KG1 (cell line): ENCODE results near the gene ZNF516.

ENCODE experiments used
- DNase-seq: peaks from one replicate; lab custom pipeline; 2025; lab: John Stamatoyannopoulos, UW

Gene ZNF516

DNA sequence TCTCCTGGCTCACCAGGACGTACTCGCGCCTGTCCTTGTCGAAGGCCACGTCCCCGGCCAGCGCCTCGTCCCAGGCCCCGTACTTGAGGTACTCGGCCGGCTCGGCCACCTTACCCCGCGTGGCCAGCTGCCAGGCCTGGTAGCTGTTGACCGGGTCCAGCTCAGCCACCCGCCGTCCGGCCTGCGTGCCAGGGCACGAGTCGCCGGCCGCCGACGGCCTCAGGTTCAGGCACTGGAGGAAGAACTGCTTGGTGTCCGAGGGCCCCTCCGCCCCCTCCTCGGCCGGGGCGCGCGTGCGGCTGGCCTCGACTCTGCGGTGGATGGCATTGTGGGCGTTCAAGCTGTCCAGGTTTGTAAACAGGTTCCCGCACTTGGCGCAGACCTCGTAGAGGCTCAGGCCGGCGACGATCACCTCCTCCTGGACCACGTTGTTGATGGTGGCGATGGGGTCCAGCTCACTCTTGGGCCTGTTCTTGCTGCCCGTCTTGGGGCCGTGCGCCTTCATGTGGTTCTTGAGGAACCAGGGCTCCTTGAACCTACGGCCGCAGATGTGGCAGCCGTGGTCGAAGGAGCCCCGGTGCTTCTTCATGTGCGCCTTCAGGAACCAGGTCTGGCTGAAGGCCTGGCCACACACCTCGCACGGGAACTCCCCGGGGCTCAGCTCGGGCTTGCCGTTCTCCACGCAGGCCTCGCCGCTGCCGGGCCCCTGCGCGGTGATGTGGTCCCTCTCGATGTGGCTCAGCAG, 53.2 kb downstream of the ZNF516 start:
- no peak for DNase-seq

DNA sequence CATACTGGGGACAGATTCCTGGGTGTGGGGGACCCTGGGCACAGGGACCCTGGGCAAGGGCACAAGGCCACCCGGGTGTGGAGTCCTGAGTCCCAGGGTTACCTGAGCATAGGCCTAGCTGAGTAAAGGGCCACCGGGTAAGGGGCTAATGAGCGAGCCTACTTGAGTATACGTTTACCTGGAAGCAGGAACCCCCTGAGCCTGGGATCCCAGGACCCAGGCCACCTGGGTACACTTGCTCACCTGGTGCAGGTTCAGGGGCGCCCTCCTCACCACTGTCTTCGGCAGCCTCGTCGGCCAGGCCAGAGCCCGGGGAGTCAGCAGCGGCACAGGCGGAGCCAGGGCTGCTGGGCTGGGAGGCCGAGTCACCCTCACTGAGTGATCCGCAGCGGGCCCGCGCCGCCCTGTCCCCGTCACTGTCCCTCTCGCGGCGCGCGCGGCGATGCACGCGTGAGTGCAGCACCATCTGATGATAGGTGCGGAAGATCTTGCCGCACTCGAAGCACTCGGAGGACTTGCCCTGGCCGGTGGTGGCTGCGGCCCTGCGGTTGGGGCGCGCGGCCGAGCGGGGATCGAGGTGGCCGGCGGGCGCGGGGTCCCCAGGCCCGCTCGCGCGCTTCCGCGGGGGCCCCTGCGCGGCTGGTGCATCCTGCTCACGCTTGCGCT, 53.9 kb downstream of the ZNF516 start:
- no peak for DNase-seq

DNA sequence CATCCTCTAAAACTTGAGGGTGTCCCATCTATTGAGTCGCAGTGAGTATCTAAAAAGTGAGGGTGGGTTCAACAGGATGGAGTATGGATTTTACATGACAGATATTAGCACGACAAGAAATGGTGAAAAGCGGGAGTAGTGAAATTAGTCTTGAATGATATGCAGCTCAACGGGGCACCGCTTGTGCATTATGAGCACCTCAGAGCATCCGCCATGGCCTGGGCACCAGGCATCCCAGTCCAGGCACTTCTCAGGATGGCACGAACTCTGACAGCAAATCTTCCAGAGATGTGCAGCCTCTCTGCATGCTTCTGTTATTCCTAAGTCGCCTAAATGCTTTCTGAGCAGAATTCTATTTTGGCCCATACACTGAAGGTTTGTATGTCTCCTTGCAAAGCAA, 57.1 kb downstream of the ZNF516 start:
- DNase-seq: no peak

DNA sequence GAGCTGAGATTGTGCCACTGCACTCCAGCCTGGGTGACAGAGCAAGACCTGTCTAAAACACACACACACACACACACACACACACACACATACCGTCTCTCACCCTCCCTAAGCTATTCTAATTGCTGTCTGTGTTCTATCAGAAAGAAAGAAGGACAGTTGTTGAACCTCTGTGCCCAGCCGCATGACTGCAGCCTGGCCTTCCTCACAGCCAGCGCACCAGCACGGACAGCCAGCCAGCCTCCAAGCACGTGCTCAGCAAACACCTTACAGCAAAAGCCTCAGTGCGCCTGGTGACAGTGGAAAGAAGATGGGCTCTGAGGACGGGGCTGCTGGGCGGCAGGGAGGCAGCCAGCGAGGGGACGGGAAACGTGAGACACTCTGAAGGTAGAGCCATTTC, 58.0 kb downstream of the ZNF516 start:
- no peak for DNase-seq

DNA sequence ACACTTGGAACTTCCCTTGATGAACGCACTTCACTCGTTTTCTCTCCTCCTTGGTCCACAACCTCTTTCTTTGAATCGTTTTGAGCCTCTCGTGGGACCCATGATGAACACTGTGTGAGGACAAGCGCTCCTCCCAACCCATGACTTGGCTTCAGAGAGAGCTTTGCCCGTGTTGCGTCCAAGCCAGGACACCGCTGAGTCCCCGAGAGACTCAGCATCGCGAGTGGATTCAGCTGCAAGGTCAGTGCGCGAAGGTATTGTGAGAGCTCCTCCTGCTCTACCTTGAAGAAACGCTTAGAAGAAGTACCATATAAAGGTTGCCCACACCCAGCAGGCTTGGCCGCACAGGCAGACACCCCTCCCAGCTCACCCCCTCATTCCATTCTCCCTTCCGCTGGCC, 58.7 kb downstream of the ZNF516 start:
- no peak for DNase-seq

DNA sequence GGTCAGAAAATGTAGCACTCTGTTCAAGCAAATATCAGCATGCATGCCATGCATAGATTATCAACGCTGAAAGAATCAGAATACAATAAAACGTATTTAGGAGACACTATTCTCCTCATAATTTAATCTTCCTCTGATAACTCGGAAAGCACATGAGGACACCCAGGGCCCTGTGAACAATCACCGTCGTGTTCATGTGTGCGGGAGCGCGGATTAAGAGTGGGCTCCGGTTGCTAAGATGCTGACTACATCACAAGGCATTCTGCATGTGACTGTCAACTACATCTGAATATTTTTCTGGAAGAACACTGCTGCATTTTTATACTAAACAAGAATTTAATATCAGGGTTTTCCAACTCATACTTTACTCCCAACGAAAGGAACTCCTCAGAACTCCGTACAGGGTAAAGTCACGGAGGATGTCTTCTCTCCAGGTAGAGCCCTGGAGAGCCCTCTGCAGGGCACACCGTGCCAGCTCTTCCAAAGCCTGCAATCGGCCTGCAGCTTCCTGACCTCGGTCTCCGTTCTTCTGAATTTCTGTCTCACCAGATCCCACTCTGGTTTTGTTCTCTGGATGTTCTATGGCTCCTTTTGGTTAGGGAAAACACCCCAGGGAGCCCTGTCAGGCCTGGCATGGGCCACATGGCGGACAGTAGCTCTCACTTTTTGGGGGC, 59.6 kb downstream of the ZNF516 start:
- DNase-seq: no peak

DNA sequence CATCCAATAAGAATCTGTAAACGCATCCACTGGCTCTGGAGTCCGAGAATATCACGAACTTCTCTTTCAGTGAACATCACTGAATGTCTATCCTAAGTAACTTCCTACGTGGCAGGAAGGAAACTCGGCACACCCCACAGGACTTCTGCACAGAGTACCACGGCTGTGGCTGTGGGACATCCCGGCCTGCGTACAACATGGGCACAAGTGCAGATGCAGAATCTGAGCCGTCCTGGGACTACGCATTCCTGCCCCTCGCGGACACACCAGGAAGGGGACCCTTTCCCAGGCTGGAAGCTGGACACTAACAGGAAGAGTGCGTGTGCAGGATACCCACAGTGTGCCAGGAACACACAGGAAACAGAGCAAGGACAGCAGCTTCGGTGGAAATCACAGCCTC, 60.6 kb downstream of the ZNF516 start:
- DNase-seq: no peak

DNA sequence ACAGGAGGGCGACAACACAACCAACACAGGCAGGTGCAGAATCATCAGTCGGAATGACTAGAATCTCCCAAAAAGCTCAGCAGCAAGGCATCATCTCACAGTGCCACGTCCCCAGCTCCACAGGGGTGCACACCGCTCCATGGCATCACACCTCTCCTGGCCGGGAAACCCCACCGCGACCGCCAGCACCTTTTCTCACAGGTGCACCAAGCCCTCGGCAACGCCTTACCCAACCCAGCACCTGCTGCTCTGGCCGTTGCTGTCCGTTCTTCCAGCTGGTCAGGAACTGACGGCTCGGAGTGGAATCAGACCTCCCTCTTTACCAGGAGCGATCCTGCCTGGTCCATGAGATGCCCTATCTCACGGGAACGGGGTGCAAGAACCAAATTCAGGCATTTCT, 61.3 kb downstream of the ZNF516 start:
- DNase-seq: no peak

DNA sequence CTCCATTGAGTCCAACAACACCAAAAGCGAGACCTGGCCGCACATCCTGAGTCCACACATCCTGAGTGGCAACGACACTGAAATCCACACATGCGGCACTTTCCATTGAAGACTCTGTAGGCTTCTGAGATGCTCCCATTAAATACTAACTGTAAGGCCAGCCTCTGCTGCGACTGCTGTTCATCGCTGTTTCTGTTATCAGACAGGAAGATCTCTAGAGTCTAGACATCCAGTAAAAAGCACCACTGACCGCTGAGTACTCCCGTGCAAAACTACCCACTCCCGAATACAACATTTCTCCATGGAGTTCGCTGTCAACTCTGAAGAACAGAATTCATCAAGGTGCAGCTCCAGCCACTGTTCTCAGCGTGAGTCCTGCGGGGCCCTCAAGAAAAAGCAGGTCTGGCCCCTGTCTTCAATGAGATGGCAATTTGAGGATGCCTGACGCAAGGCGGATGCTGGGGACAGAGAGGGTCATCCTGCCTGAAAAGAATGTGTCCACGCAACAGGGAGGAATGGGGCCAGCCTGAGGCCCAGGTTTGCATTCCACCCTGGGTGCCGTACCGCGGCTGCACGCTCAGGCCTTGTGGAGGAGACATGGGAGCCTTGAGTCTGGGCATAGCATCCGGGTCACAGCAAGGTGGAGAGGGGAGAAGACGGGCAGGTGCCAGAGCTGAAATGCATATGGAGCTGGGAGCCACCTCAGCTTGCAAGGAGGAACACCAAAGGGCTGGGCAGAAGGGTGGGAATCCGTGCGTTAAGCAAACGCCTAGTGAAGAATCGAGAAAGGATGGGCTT, 61.9 kb downstream of the ZNF516 start:
- DNase-seq: no peak

DNA sequence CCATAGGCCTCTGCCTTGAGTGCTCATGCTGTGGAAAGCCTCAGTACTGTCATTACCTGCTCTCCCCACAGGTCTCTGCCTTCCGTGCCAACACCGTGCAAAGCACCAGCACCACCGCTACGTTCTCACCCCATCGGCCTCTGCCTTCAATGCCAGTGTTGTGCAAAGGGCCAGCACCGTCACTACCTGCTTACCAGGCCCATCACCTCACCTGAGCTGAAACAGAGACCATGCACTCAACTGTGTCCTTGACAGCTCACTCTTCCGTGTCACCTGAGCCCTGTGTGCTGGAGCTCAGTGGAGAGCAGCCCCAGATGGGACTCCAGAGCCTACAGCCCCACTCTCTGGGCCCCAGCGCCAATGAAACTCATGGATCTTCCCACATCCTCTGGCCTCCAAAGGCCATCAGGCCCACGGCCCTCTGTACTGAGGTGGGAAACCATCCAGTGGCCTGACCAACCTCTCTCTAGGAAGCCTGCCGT, 62.7 kb downstream of the ZNF516 start:
- DNase-seq: no peak

DNA sequence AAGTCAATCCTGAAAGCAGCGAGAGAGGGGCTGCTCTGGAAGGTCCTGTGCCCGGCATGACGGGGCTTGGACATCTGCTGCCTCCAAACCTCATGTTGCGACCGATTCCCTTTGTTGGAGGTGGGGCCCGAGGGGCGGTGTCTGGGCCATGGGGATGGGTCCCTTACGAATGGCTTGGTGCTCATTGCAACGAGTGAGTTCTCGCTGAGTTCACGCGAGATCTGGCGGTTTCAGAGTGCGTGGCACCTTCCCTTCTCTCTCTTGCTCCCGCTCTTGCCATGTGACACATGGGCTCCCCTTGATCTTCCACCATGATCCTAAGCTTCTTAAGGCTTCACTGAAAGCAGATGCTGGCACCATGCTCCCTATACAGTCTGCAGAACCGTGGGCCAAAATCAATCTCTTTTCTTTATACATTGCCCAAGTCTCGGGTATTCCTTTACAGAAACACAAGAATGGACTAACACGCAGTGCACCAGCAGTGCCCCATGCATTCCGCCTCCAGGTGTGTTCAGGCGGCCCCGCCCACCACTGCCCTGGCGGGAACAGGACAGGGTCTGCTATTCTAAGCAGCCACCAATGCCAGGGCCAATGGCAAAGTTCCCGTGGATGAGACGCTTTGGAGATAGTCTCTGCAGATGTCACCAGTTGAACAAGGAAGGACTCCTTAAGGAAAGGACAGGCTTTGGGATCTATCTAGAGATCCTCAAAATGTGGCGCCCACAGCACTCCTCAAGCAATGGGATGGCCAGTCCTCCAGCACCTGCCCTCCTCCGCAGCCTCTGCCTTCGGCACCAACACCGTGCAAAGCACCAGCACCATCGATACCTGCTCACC, 63.4 kb downstream of the ZNF516 start:
- DNase-seq: no peak

DNA sequence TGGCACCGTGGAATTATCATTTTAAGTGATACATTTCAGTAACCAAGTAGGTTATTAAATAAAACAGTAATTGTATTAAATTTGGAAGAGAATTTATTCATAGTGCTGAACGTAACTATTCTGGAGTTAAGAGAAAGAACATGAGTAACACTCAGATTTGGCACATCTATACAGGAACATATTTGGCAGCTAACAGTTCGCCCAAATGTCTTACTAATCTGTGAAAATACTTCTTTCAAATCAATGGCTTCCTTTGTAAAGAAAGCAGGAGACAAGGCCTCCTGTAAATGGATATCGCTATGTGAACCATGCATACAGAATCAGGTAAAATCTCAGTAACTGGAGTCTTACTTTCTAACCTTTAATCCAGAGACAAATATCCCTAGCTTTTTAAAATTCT, 64.4 kb downstream of the ZNF516 start:
- no peak for DNase-seq

DNA sequence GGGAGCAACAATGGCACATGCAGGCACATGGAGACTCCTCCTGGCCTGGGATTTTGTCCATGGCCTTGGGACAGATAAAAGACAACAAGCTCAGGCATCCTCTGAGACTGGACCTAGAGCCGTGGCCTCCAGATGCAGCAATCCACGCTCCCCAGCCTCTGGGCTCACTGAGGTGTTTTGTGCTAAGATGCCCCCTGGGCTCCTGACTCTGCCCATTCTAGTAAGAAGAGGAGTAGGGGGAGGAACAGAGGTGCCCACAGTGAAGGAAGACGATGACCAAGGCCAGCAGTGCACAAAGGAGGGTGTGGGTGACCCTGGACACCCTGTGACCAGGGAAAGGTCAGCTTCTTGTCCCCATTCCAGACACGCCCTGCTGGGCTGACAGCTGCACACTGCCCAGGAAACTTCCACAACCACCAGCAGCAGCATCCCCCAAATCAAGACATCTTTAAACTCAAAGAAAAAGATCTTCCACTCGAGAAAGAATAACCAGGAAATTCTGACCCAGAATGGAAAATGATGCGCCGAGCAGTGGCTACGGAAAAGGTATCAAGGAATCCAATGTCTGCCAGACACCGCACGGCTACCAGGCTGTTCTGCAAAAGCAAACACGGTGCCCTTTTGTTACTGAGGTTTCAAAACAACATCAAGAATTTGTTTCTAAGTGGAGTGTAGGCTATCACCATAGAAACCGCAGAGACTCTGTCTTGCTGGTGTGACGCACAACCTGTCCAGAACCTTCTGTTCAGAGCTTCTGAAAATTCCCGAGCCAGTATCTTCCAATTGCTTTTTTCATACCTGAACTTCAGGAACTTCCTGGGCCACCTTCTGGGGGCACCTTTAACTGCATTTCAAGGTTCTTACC, 65.5 kb downstream of the ZNF516 start:
- DNase-seq: no peak

DNA sequence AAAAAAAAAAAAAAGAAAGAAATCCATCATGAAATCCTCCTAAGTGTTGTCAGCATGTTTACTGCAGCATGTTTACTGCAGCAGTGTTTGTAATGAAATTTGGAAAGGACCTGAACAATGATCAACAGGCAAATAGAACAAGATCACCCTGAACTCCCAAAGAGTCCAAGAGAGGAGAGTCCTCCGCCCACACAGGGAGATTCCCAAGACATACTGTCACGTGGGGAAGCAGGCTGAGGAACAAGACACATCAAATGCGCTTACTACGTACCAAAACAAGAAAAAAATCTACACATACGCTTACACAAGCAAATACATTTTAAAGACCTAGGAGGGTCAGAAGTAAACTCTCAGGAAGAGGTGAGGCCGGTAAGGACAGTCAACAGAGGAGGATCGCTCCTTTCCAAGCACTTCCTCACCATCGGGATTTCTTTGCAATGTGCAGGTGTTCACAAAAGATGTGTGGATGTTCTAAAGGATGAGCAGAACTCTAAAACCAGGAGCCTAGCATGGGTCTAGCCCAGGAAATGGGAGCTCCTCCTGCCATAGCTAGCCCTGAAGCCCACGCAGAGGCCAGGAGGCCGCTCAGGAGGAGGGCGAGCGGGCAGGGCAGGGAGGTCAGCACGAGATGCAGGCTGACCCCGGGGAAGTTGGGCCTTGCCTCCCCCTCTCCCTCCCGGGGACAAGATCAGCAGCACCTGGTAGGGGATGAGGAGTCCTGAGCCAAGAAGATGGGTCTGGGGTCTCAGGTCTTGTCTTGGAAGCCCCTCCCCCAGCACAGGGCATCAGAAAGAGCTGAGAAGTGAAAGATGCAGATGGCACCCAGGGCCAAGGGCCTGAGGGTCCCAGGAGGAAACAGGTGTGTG, 66.4 kb downstream of the ZNF516 start:
- no peak for DNase-seq

DNA sequence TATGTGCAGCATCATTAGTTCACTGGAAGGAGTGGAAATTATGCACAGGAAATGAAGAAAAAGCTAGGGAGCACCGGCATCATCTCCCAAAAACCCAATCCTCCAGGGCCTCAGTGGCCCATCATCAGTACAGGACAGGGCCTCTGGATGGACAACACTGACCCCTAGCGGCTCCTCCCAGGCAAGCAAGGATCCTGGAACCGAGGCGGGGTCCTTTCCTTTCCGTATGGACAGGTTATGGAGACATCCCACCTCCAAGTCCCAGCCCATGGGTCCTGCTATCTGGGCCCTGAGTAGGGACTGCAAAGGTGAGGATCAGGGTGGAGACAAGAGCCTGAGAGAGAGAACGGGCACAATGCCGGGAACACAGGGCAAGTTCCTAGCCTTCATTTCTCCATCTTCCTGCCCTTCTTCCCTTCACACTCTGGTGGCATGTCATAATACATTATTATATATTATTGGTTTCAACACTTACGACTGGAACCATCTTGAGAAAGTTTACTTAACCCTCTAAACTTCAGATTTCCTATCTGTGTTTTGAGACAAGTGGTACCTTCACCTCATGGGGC, 68.2 kb downstream of the ZNF516 start:
- DNase-seq: no peak

DNA sequence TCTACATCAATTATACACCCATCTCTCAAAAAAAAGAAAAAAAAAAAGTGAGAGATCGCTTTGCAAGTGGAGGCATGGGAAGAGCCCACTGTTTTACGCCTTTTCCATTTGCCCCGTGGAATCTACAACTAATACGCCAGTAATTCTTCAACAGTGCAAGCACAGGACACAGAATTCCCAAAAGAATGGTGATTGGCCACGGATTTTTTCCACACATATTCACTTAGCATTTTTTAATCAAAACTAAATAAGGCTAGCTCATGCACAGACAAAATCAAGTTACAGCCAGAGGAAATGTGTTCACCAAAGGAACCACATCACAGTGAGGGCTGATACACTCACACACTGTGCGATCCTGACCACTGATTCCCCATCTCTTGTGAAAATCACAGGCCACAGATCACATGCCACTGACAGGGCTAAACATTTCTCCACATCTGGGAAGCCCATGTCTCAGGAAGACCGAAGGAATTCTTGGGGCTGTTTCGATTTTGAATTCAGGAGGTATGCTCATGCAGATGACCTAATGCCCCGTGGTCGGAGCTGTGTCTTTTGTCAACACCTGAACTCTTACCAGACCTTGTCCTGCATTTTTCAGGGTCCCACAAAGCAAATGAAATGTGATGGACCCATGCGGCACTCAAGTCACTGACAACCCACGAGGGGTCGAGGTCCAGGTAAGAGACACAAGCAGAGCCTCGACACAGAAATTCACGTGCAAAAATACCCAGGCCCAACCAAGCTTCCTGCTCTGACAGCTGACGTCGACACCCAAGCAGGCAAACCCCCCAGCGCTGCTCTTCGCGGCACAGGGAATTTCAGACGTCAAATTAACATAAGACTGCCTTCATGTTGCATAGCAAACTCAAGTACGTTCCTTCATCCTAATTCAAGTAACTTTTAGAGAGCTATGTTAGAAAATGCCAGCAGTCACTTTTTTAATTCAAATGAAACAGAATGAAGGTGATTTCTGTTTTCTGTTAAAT, 69.6 kb downstream of the ZNF516 start:
- DNase-seq: no peak

DNA sequence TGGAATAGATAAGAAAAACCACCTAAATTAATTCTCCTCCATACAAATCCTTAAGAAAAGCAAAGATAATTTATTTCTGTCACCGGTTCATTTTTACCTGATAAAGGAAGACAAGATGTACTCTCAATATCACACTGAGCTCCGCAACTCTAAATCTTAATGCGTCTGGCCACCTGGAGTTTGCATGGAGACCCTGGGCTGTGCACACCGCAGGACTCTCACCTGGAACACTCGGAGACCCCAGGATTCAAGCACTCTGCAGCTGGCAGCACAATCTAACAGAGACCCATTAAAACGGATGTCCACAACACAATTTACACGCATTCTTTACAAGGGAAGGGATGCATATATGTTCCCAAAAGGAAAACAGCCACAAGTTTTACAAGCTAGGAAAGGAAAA, 72.2 kb downstream of the ZNF516 start:
- no peak for DNase-seq

DNA sequence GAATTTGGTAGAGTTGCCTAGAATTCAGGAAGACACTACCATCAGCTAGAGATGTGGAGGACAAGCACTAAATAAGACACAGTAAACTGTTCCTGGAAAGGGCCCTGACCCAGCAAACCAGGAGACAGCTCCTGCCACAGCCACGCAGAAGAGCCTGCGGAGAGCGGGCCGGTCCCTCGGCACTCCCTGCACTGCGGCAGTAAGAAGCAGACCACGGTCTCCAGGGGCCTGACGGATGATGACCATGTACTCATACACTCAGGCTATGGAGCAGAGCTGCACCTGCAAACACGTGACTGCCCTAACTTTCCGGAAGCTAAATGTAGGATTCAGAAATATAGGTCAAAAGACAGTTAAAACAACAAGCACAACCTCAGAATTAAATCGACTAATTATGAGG, 72.9 kb downstream of the ZNF516 start:
- no peak for DNase-seq
